Common myeloid progenitor, CD34-positive (primary cell): ENCODE data around the gene ELF1.

Experiments
- CTCF ChIA-PET: fragments of 350-600 bp; sonication (Branson Sonifier 250); formaldehyde crosslinking; loops from one replicate; lab custom pipeline; 2021; ENCODE audit warnings: antibody characterized with exemption; lab: Charles Lee
- POLR2A ChIA-PET: fragments of 350-600 bp; sonication (Branson Sonifier 250); formaldehyde crosslinking; loops from one replicate; lab custom pipeline; 2021; ENCODE audit warnings: antibody characterized with exemption; lab: Charles Lee
- DNase-seq, 3 donors: peaks; one replicate each; pipeline versions ENCODE4 v3.0.0 to v3.0.0-alpha.2; 2013
- H3K27ac ChIP-seq, 2 experiments: 1 replicate in 1 of 2; 2 replicates in 1 of 2; pipeline ENCODE4 v1.7.0; 2013; ENCODE audit warnings: inconsistent platforms in 2 of 2, low read length in 2 of 2, mild to moderate bottlenecking in 2 of 2, low read depth in 1 of 2, moderate library complexity in 1 of 2; ENCODE audit not compliant: severe bottlenecking in 2 of 2, insufficient read depth in 1 of 2, poor library complexity in 1 of 2
- H3K27me3 ChIP-seq, 5 experiments: replicated peaks in 2 of 5; 1 replicate in 3 of 5; 2 replicates in 2 of 5; pipeline versions ENCODE4 v1.6.1 to v1.7.0; 2013; ENCODE audit warnings: low read length in 4 of 5, mild to moderate bottlenecking in 2 of 5, moderate library complexity in 2 of 5, inconsistent platforms in 1 of 5; ENCODE audit not compliant: insufficient read depth in 5 of 5, control insufficient read depth in 4 of 5
- H3K36me3 ChIP-seq, 4 experiments: 1 replicate in 2 of 4; 2 replicates in 2 of 4; pipeline versions ENCODE4 v1.6.1 to v1.7.0; 2013; ENCODE audit warnings: low read length in 3 of 4, control low read depth in 1 of 4, mild to moderate bottlenecking in 1 of 4; ENCODE audit not compliant: control insufficient read depth in 4 of 4, insufficient read depth in 4 of 4
- H3K4me1 ChIP-seq, 4 experiments: 1 replicate in 3 of 4; 2 replicates in 1 of 4; pipeline versions ENCODE4 v1.6.1 to v1.7.1; 2013; ENCODE audit warnings: low read length in 3 of 4, mild to moderate bottlenecking in 3 of 4, control low read depth in 1 of 4, inconsistent platforms in 1 of 4, moderate library complexity in 1 of 4; ENCODE audit not compliant: control insufficient read depth in 4 of 4, insufficient read depth in 4 of 4; ENCODE audit errors: control extremely low read depth in 1 of 4
- H3K4me3 ChIP-seq, 7 experiments: 1 replicate in 4 of 7; 2 replicates in 3 of 7; pipeline versions ENCODE4 v1.5.1 to v1.7.0; 2013; ENCODE audit warnings: mild to moderate bottlenecking in 7 of 7, low read length in 6 of 7, moderate library complexity in 6 of 7, inconsistent platforms in 2 of 7, low read depth in 2 of 7, control low read depth in 1 of 7; ENCODE audit not compliant: insufficient read depth in 4 of 7, control insufficient read depth in 1 of 7; ENCODE audit errors: extremely low read depth in 1 of 7
- H3K9me3 ChIP-seq, 5 experiments: 1 replicate in 4 of 5; 2 replicates in 1 of 5; pipeline versions ENCODE4 v1.6.1 to v1.7.1; 2013; ENCODE audit warnings: low read length in 4 of 5, mild to moderate bottlenecking in 2 of 5, inconsistent platforms in 1 of 5, low read depth in 1 of 5, moderate library complexity in 1 of 5; ENCODE audit not compliant: control insufficient read depth in 4 of 5, insufficient read depth in 2 of 5; ENCODE audit errors: control extremely low read depth in 1 of 5
- WGBS: methylation state at CpG from one replicate; pipeline ENCODE4 v1.1.5; 2013; ENCODE audit not compliant: insufficient coverage; 5-methylcytosine and 5-hydroxymethylcytosine counted together

Gene ELF1

DNA sequence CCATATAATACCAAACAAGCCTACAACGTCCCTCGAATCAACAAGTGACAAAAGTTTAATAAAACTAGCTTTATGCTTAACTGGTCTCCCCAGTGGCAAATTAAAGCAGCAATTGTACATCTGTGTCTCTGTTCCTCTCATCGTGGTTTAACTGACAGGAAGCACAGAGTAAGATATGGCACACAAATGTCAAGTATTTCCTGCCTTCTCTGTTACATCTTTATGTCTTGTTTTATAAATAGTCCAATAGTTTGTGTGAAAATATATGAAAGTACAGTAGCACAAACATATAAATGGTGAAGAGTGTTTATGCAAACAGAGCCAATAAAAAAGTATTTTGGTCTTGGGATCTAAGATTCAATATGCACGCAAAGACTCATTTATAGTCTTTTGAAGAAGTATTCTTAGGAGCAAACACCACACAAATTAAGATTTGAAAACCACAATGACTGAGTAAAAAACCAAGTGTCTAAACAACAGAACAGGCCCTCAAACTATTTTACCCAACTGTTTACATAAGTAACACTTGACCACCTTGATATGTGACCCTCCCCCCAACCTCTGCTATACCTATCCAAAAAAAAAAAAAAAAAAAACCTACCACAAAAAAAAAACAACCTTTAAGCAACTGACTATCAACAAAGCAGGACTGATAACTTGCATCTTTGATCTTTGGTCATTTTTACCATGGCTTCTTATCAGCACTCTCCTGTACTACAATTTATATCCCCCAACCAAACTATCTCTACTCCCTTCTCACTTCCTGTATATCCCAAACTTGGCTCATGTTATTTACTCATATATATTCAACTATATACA, 14.0 kb downstream of the ELF1 start:
- peak; percentile 81 to 95 (median 91) for DNase-seq
- Histone ChIP-seq H3K27me3 (no peaks in the 10 kb centered on the region), H3K36me3 (peaks cover 0 to 18% (median 2%) of the 10 kb centered on the region in 4 experiments), H3K4me1 (peaks cover 58 to 89% (median 83%) of the 10 kb centered on the region in 4 experiments), H3K4me3 (peak overlapping the region in 6 of 7 experiments; percentile 6 to 72 (median 52)), H3K9me3 (no peaks in the 10 kb centered on the region), H3K27ac (peak overlapping the region; percentile 90 to 92)
- CTCF ChIA-PET, result interaction anchor here (0.8 to 1.1 kb wide), 4 partner anchors 10 to 52 kb away, joined by 3 to 5 read pairs (median 3); no protein-coding TSS in a partner anchor
- WGBS, result 0% methylated on average over 1 of the region's 4 CpGs
- POLR2A ChIA-PET, result interaction anchor here (0.6 kb wide), 2 partner anchors 16 to 19 kb away, joined by 3 to 4 read pairs; no protein-coding TSS in a partner anchor

DNA sequence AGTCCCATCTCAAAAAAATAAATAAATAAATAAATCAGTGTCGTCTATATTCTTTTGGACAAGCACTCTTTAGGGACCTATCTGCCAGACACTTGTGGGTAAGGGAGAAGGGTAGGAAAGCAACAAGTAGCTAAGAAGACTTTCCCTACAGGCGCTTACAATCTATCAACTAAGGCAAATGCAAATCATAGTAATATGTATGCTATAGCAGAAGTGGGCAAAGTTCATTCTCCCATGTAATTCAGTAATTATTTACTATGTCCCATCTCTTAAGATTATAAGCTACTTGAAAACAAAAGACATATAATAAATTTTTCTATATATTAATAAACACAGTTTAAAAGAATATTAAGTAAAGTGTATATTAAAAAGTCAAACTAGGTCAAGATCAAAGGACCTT, 16.5 kb downstream of the ELF1 start:
- H3K4me1 ChIP-seq, result peaks cover 64 to 89% (median 78%) of the 10 kb centered on the region in 4 experiments
- H3K4me3 ChIP-seq, result peak overlapping the region in 1 of 7 experiments; percentile 49
- no peak for DNase-seq
- H3K9me3 ChIP-seq, result no peaks in the 10 kb centered on the region
- ChIA-PET CTCF (interaction anchor here (1.0 to 3.7 kb wide), 11 partner anchors 9 to 72 kb away, joined by 3 to 13 read pairs (median 4); partner anchors contain the start of gene ELF1), POLR2A (interaction anchor here (0.6 to 1.0 kb wide), 2 partner anchors 9 to 10 kb away, joined by 3 read pairs; no protein-coding TSS in a partner anchor)
- no CpG with 5 or more reads among the region's 2 CpGs for WGBS
- peaks cover 0 to 32% (median 6%) of the 10 kb centered on the region in 4 experiments for H3K36me3 ChIP-seq
- H3K27me3 ChIP-seq, result no peaks in the 10 kb centered on the region
- peak overlapping the region; percentile 55 to 90 for H3K27ac ChIP-seq

DNA sequence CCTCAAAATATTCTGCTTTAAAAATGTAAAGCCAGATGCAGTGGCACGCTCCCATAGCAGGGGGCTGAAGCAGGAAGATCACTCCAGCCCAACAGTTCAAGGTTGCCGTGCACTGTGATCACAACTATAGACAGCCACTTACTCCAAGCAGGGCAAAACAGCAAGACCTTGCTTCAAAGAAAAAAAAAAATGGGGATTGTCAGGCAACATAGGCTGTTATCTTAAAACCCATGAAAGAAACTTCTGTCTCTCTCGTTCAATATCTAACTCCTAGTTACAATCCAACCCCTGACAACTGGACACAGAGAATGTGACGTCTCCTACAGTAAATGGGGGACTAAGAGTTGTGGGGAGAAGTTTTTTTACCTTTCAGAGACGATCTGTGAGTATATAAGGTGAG, 17.4 kb downstream of the ELF1 start:
- H3K27ac ChIP-seq, result peak overlapping the region; percentile 46 to 66
- H3K36me3 ChIP-seq, result peaks cover 0 to 35% (median 7%) of the 10 kb centered on the region in 4 experiments
- peaks cover 59 to 87% (median 74%) of the 10 kb centered on the region in 4 experiments for H3K4me1 ChIP-seq
- 55% methylated on average over 1 of the region's 5 CpGs for WGBS
- H3K9me3 ChIP-seq, result no peaks in the 10 kb centered on the region
- H3K4me3 ChIP-seq, result peak overlapping the region in 4 of 7 experiments; percentile 7 to 31 (median 20)
- ChIA-PET CTCF (interaction anchor here (0.5 to 3.7 kb wide), 4 partner anchors 12 to 207 kb away, joined by 3 to 13 read pairs (median 6); no protein-coding TSS in a partner anchor), POLR2A (no interaction called here)
- no peaks in the 10 kb centered on the region for H3K27me3 ChIP-seq
- no peak for DNase-seq

DNA sequence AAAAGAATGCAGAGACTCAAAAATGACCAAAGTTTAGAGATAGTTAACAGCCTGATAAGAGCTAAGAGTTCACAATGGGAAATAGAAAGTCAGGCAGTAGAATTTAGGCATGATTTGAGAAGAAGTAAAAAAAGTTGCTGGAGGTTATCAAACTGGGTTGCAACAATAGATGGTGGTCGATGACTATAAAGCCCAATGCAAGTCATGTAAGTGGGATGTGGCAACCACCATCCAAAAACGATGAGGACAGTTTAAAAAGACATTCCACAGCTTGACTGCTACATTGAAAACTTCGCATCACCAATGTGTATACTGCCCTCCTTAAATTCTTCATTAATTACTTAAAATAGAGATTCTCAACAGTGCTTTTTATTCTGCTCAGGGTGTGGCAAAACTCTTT, 19.7 kb downstream of the ELF1 start:
- Histone ChIP-seq H3K27me3 (no peaks in the 10 kb centered on the region), H3K36me3 (peaks cover 0 to 41% (median 7%) of the 10 kb centered on the region in 4 experiments), H3K27ac (peak overlapping the region in 1 of 2 experiments; percentile 51), H3K9me3 (no peaks in the 10 kb centered on the region), H3K4me1 (peaks cover 52 to 89% (median 76%) of the 10 kb centered on the region in 4 experiments), H3K4me3 (no peak overlapping the region)
- POLR2A ChIA-PET, result no interaction called here
- CTCF ChIA-PET, result interaction anchor here (0.8 to 1.2 kb wide), 3 partner anchors 9 to 30 kb away, joined by 3 to 4 read pairs (median 3); no protein-coding TSS in a partner anchor
- peak in 1 of 3 donors; percentile 44 for DNase-seq
- no CpG with 5 or more reads among the region's 3 CpGs for WGBS

DNA sequence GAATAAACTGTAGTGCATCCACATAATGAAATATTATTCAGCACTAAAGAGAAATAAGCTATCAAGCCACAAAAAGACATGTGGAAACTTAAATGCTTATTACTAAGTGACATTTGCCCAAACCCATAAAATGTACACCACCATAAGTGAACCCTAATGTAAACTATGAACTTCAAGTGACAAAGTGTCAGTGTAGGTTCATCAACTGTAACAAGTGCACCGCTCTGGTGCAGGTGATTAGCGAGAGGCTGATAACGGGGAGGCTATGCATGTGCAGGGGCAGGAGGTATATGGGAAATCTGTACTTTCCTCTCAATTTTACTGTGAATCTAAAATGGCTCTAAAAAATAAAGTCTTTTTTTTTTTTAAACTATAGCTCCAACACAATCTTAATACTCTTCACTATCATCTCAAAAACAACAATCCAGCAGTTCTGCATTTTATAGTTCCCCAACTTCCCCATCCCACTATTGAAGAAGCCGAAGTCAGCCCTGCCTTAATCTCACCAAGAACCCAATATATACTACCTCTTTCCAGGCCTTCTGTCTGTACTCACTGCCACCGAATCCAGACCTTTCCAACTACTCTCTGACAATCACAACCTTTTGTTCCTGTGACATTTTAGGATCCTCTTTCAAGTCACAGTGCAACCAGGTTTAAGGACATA, 22.6 kb downstream of the ELF1 start:
- POLR2A ChIA-PET, result interaction anchor here (0.6 to 1.9 kb wide), 3 partner anchors 16 to 23 kb away, joined by 3 to 5 read pairs (median 4); partner anchors contain the start of gene ELF1

DNA sequence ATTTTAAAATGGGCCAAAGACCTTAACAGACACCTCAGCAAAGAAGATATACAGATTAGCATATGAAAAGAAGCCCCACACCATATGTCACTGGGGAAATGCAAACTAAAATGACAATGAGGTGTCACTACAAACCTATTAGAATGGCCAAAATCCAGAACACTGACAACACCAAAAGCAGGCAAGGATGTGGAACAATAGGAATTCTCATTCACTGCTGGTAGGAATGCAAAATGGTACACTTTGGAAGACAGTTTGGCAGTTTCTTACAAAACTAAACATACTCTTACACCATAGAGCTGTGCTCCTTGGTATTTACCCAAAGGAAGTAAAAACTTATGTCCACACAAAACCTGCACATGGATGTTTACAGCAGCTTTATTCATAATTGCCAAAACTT, 23.1 kb downstream of the ELF1 start:
- peak overlapping the region in 1 of 7 experiments; percentile 47 for H3K4me3 ChIP-seq
- H3K27ac ChIP-seq, result peak overlapping the region in 1 of 2 experiments; percentile 31
- H3K27me3 ChIP-seq, result no peaks in the 10 kb centered on the region
- ChIA-PET CTCF (interaction anchor here (0.9 to 1.6 kb wide), 10 partner anchors 8 to 59 kb away, joined by 3 to 12 read pairs (median 4); no protein-coding TSS in a partner anchor), POLR2A (interaction anchor here (0.9 to 1.9 kb wide), 2 partner anchors 16 to 23 kb away, joined by 4 to 5 read pairs; partner anchors contain the start of gene ELF1)
- no peak for DNase-seq
- peaks cover 0 to 39% (median 7%) of the 10 kb centered on the region in 4 experiments for H3K36me3 ChIP-seq
- peaks cover 27 to 88% (median 71%) of the 10 kb centered on the region in 4 experiments for H3K4me1 ChIP-seq
- no peaks in the 10 kb centered on the region for H3K9me3 ChIP-seq

More for the DNA sequence above, 22.6 kb downstream of the ELF1 start:
- CTCF ChIA-PET, result interaction anchor here (0.9 to 1.6 kb wide), 9 partner anchors 8 to 58 kb away, joined by 3 to 12 read pairs (median 4); no protein-coding TSS in a partner anchor
- Histone ChIP-seq H3K4me1 (peaks cover 28 to 88% (median 72%) of the 10 kb centered on the region in 4 experiments), H3K4me3 (peak overlapping the region in 3 of 7 experiments; percentile 7 to 47 (median 46)), H3K27ac (peak overlapping the region; percentile 12 to 31), H3K27me3 (no peaks in the 10 kb centered on the region), H3K36me3 (peaks cover 0 to 43% (median 7%) of the 10 kb centered on the region in 4 experiments), H3K9me3 (no peaks in the 10 kb centered on the region)
- 4% methylated on average over 2 of the region's 5 CpGs for WGBS
- peak in 2 of 3 donors; percentile 82 to 83 for DNase-seq
